ENCODE measurements around the gene MCTP2.

- TF ChIP-seq POLR2AphosphoS5 (IDR thresholded peaks at IDR 0.05) (no peak), CTCF (IDR thresholded peaks at IDR 0.05) (no peak), POLR2A (IDR thresholded peaks at IDR 0.05) (no peak)
These were observed 184.9 kb downstream of the MCTP2 start for GRCh38 chr15:94416267-94416666.
